GM19372 (cell line): ENCODE data around the gene SH3GL1.

Experiments
- ATAC-seq: cut with Tn5 transposase; IDR thresholded peaks from one replicate; pipeline ENCODE4 v1.9.1; 2021; ENCODE audit warnings: mild to moderate bottlenecking, low read depth, moderate library complexity; ENCODE audit not compliant: unreplicated experiment

The SH3GL1 gene

DNA sequence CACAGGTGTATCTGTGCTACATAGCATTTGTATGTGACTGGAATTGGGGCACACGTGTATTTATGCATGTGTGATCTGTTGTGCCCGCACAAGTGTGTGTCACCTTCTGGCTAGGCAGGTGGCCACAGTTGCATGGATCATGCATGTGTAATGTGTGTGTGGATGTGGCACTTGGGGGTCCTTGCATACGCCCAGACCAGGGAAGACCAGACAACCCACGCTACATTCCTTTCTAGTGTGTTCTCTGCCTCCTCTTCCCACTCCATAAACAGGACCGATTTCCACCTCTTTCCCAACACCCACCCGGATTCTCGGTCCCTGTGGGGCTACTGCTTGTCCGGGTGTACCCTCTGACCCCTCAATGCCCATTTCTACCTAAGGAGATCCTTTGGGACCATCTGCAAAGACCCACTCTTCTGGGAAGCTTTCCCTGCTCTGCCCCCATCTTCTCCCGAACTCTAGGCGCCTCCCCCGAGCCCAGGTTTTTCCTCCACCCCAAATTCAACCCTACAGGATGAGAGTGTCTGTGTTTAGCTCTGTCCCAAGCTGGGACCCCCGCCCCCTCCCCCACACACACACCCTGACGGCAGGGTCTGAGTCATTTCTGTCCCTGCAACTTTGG, 74.0 kb downstream of the SH3GL1 start:
- ATAC-seq, result no peak

DNA sequence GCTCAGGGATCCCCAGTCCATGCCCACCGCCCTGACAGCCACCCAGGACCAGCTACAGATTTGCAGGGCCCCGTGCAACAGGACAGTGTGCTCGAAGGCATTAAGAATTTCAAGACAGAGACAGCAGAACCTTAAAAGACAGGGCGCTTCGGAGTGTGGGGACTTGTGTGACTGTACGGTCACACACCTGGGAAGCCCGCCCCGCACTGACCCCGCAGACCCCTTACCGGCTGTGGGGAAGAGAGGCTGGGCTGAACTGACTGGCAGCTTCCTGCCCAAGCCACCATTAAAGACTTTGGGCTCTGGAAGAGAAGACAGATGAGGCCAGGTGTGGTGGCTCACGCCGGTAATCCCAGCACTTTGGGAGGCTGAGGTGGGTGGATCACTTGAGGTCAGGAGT, 76.1 kb downstream of the SH3GL1 start:
- ATAC-seq, result no peak

DNA sequence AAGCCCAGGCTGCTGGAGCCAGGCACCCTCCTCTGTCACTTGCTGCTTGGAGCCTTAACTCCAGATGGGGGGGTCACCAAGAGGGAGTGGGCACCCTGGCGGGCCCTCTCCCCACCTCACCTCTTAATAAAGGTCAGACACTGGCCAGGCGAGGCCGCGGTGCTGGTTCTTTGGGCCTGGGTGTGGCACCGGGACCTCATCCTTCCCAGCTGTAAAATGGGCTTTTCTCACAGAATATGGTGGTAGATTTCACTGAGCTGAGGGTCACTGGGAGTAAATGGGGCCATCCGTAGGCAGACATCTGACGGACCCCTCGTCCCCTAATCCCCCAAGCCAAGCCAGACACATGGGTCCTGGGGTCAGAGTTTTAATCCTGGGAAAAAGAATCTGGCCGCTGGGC, 76.7 kb downstream of the SH3GL1 start:
- ATAC-seq, result no peak

- ATAC-seq, result no peak
Measured at GRCh38 chr19:4322942-4323665, 77.2 kb downstream of the SH3GL1 start.

DNA sequence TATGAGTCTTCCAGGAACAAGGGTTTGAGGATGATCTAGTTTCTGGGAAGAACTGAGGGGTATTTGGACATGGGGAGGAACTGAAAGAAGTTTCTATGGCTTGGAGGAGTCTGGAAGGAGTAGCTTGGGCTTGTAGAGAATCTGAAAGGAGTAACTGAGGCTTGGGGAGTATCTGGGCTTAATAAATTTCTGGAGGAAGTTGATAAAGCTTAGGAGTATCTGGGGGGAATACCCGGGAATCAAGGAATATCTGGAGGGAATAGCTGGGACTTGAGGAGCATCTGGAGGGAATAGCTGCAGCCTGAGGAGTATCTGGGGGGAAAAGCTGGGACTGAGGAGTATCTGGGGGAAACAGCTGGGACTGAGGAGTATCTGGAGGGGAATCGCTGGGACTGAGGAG, 79.9 kb downstream of the SH3GL1 start:
- ATAC-seq, result no peak

- ATAC-seq, result no peak
Measured at GRCh38 chr19:4319067-4319718, 81.2 kb downstream of the SH3GL1 start.

GRCh38 chr19:4318460-4318859, 81.9 kb downstream of the SH3GL1 start:
- no peak for ATAC-seq

GRCh38 chr19:4316956-4317355, 83.4 kb downstream of the SH3GL1 start:
- no peak for ATAC-seq

DNA sequence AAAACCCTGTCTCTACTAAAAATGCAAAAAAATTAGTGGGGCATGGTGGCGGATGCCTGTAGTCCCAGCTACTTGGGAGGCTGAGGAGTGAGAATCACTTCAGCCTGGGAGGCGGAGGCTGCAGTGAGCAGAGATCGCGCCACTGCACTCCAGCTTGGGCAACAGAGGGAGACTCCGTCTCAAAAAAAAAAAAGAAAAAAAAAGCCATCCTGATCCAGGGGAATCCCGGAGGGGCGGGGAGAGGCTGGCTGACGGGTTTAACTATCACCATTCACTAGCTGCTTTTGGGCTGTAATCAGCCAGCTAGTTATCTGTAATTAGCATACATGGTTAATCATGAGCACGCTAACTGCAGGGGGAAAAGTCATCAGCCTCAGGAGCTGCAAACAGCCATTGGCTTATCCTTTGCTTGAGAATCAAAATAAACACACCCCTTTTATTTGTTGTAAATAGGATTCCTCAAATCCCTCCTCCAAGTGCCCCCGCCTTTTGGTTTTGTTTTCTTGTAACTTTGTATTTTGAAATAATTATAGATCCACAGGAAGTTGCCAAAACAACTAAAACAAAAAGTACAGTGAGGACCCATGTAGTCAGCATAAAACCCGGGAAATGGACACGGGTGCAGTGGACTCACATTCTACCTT, 86.4 kb downstream of the SH3GL1 start:
- no peak for ATAC-seq
